H9 (cell line): ENCODE results near the gene LARP4. TPM values are rescaled to one million over a fixed set of nuclear protein-coding genes. Genes with fewer than 3 reads are reported as not detected.

Experiments used
- DNase-seq: peaks from one replicate; pipeline ENCODE4 v3.0.0-alpha.2; 2017
- H2AFZ ChIP-seq: one replicate; pipeline ENCODE4 v1.6.1; 2013; ENCODE audit warnings: mild to moderate bottlenecking, low read length, control low read depth, moderate library complexity
- H2AK5ac ChIP-seq: 2 replicates; pipeline ENCODE4 v1.6.1; 2013; ENCODE audit warnings: low read length, control low read depth, mixed read lengths; ENCODE audit not compliant: insufficient read length
- H2BK120ac ChIP-seq: one replicate; pipeline ENCODE4 v1.6.1; 2013; ENCODE audit warnings: low read depth, mild to moderate bottlenecking, low read length, control low read depth, inconsistent platforms; ENCODE audit not compliant: poor library complexity, severe bottlenecking
- H2BK12ac ChIP-seq: 2 replicates; pipeline ENCODE4 v1.6.1; 2013; ENCODE audit warnings: low read length, control low read depth, mixed read lengths, low read depth; ENCODE audit not compliant: insufficient read length
- H2BK15ac ChIP-seq: 2 replicates; pipeline ENCODE4 v1.6.1; 2013; ENCODE audit warnings: low read depth, low read length, control low read depth
- H2BK20ac ChIP-seq: one replicate; pipeline ENCODE4 v1.6.1; 2013; ENCODE audit warnings: low read depth, mild to moderate bottlenecking, low read length, control low read depth, inconsistent platforms; ENCODE audit not compliant: poor library complexity, severe bottlenecking
- H2BK5ac ChIP-seq: 2 replicates; pipeline ENCODE4 v1.6.1; 2013; ENCODE audit warnings: low read length, control low read depth, mixed read lengths; ENCODE audit not compliant: insufficient read length
- H3K14ac ChIP-seq: 2 replicates; pipeline ENCODE4 v1.6.1; 2013; ENCODE audit warnings: low read length, control low read depth; ENCODE audit not compliant: insufficient read depth
- H3K18ac ChIP-seq: 2 replicates; pipeline ENCODE4 v1.6.1; 2013; ENCODE audit warnings: low read depth, mild to moderate bottlenecking, mixed read lengths, low read length, control low read depth; ENCODE audit not compliant: insufficient read length
- H3K23ac ChIP-seq: 2 replicates; pipeline ENCODE4 v1.6.1; 2013; ENCODE audit warnings: low read length, control low read depth, mixed read lengths, low read depth; ENCODE audit not compliant: insufficient read length
- H3K23me2 ChIP-seq: 2 replicates; pipeline ENCODE4 v1.6.1; 2013; ENCODE audit warnings: low read depth, mild to moderate bottlenecking, mixed read lengths, low read length, control low read depth; ENCODE audit not compliant: insufficient read length, poor library complexity, severe bottlenecking
- H3K27ac ChIP-seq: 2 replicates; pipeline ENCODE4 v1.5.1; 2013; ENCODE audit warnings: low read length, control low read depth, mixed read lengths, low read depth; ENCODE audit not compliant: insufficient read length
- H3K27me3 ChIP-seq: 2 replicates; pipeline ENCODE4 v1.6.1; 2013; ENCODE audit warnings: low read length, control low read depth, inconsistent platforms; ENCODE audit not compliant: insufficient read depth
- H3K4ac ChIP-seq: 2 replicates; pipeline ENCODE4 v1.6.1; 2013; ENCODE audit warnings: low read depth, mild to moderate bottlenecking, control low read depth, inconsistent platforms, low read length, moderate library complexity
- H3K4me1 ChIP-seq: 2 replicates; pipeline ENCODE4 v1.6.1; 2013; ENCODE audit warnings: low read length, control low read depth, inconsistent platforms; ENCODE audit not compliant: insufficient read depth
- H3K4me2 ChIP-seq: 2 replicates; pipeline ENCODE4 v1.6.1; 2013; ENCODE audit warnings: low read length, control low read depth, mixed read lengths; ENCODE audit not compliant: insufficient read length, insufficient read depth
- H3K56ac ChIP-seq: 2 replicates; pipeline ENCODE4 v1.6.1; 2013; ENCODE audit warnings: low read depth, mild to moderate bottlenecking, mixed read lengths, low read length, control low read depth; ENCODE audit not compliant: insufficient read length
- H3K79me1 ChIP-seq: 2 replicates; pipeline ENCODE4 v1.6.1; 2013; ENCODE audit warnings: low read depth, mild to moderate bottlenecking, moderate library complexity, low read length, control low read depth, inconsistent platforms; ENCODE audit not compliant: insufficient read depth, poor library complexity, severe bottlenecking
- H3K79me2 ChIP-seq: 2 replicates; pipeline ENCODE4 v1.6.1; 2013; ENCODE audit warnings: low read length, control low read depth, inconsistent platforms; ENCODE audit not compliant: insufficient read depth
- H3K9ac ChIP-seq: 2 replicates; pipeline ENCODE4 v1.6.1; 2013; ENCODE audit warnings: low read length, control low read depth, mixed read lengths; ENCODE audit not compliant: insufficient read length; ENCODE audit errors: extremely low read depth
- H3K9me3 ChIP-seq: one replicate; pipeline ENCODE4 v1.6.1; 2013; ENCODE audit warnings: low read depth, low read length, inconsistent platforms; ENCODE audit not compliant: control insufficient read depth
- H3T11ph ChIP-seq: one replicate; pipeline ENCODE4 v1.6.1; 2013; ENCODE audit warnings: mild to moderate bottlenecking, low read length, control low read depth, inconsistent platforms
- H4K20me1 ChIP-seq: one replicate; pipeline ENCODE4 v1.6.1; 2013; ENCODE audit not compliant: control insufficient read depth, insufficient read length, insufficient read depth
- H4K5ac ChIP-seq: 2 replicates; pipeline ENCODE4 v1.6.1; 2013; ENCODE audit warnings: low read depth, mild to moderate bottlenecking, mixed read lengths, low read length, control low read depth; ENCODE audit not compliant: insufficient read length
- H4K8ac ChIP-seq: replicated peaks from 2 replicates; pipeline ENCODE4 v1.6.1; 2013; ENCODE audit warnings: low read length, control low read depth, mixed read lengths, low read depth; ENCODE audit not compliant: insufficient read length
- H4K91ac ChIP-seq: 2 replicates; pipeline ENCODE4 v1.6.1; 2013; ENCODE audit warnings: low read depth, mild to moderate bottlenecking, moderate library complexity, mixed read lengths, low read length, control low read depth; ENCODE audit not compliant: insufficient read length
- H3K27ac Mint-ChIP-seq, 3 experiments: 2 replicates in 2 of 3; 3 replicates in 1 of 3; pipeline ENCODE4 v1.8.0; 2020 to 2021; ENCODE audit warnings: mixed read lengths in 3 of 3, mild to moderate bottlenecking in 1 of 3, moderate library complexity in 1 of 3
- H3K27me3 Mint-ChIP-seq: 2 replicates; pipeline ENCODE4 v1.8.0; 2021; ENCODE audit warnings: low read depth, mild to moderate bottlenecking, moderate library complexity, mixed read lengths
- H3K36me3 Mint-ChIP-seq, 3 experiments: 2 replicates in 2 of 3; 3 replicates in 1 of 3; pipeline ENCODE4 v1.8.0; 2020 to 2021; ENCODE audit warnings: low read depth in 3 of 3, mixed read lengths in 3 of 3; ENCODE audit not compliant: insufficient read depth in 1 of 3
- H3K4me1 Mint-ChIP-seq, 2 experiments: 2 replicates each; pipeline ENCODE4 v1.8.0; 2020; ENCODE audit warnings: mixed read lengths in 2 of 2
- H3K4me3 Mint-ChIP-seq, 2 experiments: 2 replicates in 1 of 2; 3 replicates in 1 of 2; pipeline ENCODE4 v1.8.0; 2020 to 2021; ENCODE audit warnings: mild to moderate bottlenecking in 2 of 2, mixed read lengths in 2 of 2, moderate library complexity in 1 of 2
- H3K9me3 Mint-ChIP-seq, 2 experiments: 2 replicates in 1 of 2; 3 replicates in 1 of 2; pipeline ENCODE4 v1.8.0; 2020; ENCODE audit warnings: mild to moderate bottlenecking in 2 of 2, mixed read lengths in 2 of 2, moderate library complexity in 1 of 2
- WGBS: extraction: QIAGEN DNeasy Blood & Tissue Kit; methylation state at CpG from one replicate; pipeline ENCODE4 v1.1.7; 2013; ENCODE audit warnings: missing lambda C conversion rate, low lambda C conversion rate, mixed read lengths; ENCODE audit not compliant: insufficient read length; ENCODE audit errors: extremely low coverage; 5-methylcytosine and 5-hydroxymethylcytosine counted together
- total RNA-seq: library from RNA; stranded (reverse); gene quantifications from 2 replicates; pipeline ENCODE4 v1.2.1, GENCODE V29; 2021
- TF ChIP-seq, protein P1 (sequence below): fragments of 200-600 bp; sonication (generic); conservative IDR thresholded peaks from 3 replicates; pipeline ENCODE4 v1.8.0; 2021; ENCODE audit warnings: antibody characterized with exemption, mild to moderate bottlenecking

The LARP4 gene
- total RNA-seq, 1 experiment from 2014 or later: 82.3 TPM

DNA sequence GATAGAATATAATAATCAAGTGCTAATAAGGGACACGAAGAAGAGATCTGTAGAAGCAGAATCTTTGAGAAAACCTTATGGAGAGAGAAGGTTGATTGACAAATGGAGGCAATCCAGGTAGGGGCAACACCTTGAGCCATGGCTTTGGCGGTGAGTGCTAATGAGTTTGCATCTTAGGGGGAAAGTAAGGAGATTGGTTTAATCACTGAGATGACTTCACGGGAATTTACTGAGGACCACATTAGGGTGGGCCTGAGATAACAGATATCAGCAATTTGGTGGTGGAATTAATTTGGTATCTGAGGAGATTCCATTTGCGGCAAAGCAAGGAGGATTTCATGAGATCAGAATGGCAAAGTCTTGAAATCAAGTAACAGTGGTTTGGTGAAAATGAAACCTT is 1.8 kb upstream of the LARP4 start:
- Histone ChIP-seq H2BK120ac (no peak overlapping the region), H3K4ac (no peak overlapping the region), H3K56ac (no peak overlapping the region), H3K23me2 (peaks cover 10% of the 10 kb centered on the region), H4K20me1 (no peaks in the 10 kb centered on the region), H2BK5ac (no peak overlapping the region), H3K27me3 (no peaks in the 10 kb centered on the region), H4K8ac (no peak overlapping the region), H2AK5ac (no peak overlapping the region), H2BK15ac (no peak overlapping the region), H3K18ac (no peak overlapping the region), H3K4me1 (peaks cover 2% of the 10 kb centered on the region; the same call in 1 of the 2 replicates), H3K79me1 (no peaks in the 10 kb centered on the region), H2AFZ (peak overlapping the region; percentile 6), H3T11ph (no peak overlapping the region), H3K14ac (no peak overlapping the region), H2BK12ac (no peak overlapping the region), H3K27ac (no peak overlapping the region), H4K91ac (no peak overlapping the region), H4K5ac (no peak overlapping the region), H3K9ac (no peak overlapping the region), H3K9me3 (no peaks in the 10 kb centered on the region), H2BK20ac (no peak overlapping the region), H3K4me2 (no peak overlapping the region), H3K79me2 (peaks cover 24% of the 10 kb centered on the region), H3K23ac (no peak overlapping the region)
- Mint-ChIP-seq H3K27me3 (no peaks in the 10 kb centered on the region), H3K36me3 (peaks cover 0 to 4% (median 0%) of the 10 kb centered on the region in 3 experiments; a peak in 3 of 7 replicates), H3K4me1 (peaks cover 11 to 13% of the 10 kb centered on the region in 2 experiments), H3K9me3 (no peaks in the 10 kb centered on the region; a peak in 1 of 5 replicates), H3K4me3 (peak overlapping the region in 1 of 2 experiments; percentile 49; a peak in 1 of 5 replicates), H3K27ac (no peak overlapping the region)
- peak; percentile 10 for DNase-seq
- TF ChIP-seq, protein P1, sequence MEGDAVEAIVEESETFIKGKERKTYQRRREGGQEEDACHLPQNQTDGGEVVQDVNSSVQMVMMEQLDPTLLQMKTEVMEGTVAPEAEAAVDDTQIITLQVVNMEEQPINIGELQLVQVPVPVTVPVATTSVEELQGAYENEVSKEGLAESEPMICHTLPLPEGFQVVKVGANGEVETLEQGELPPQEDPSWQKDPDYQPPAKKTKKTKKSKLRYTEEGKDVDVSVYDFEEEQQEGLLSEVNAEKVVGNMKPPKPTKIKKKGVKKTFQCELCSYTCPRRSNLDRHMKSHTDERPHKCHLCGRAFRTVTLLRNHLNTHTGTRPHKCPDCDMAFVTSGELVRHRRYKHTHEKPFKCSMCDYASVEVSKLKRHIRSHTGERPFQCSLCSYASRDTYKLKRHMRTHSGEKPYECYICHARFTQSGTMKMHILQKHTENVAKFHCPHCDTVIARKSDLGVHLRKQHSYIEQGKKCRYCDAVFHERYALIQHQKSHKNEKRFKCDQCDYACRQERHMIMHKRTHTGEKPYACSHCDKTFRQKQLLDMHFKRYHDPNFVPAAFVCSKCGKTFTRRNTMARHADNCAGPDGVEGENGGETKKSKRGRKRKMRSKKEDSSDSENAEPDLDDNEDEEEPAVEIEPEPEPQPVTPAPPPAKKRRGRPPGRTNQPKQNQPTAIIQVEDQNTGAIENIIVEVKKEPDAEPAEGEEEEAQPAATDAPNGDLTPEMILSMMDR: no peak
- whole genome bisulfite sequencing: no CpG with 5 or more reads among the region's 4 CpGs
